K562 (cell line): ENCODE data around the gene SLC4A2. TPM values are rescaled to one million over a fixed set of nuclear protein-coding genes. Genes with fewer than 3 reads are reported as not detected.

ENCODE experiments used
- FOXK1 ChIP-seq: sonication (generic); formaldehyde crosslinking; IDR thresholded peaks from 2 replicates; pipeline ENCODE4 v1.8.0; 2022; ENCODE audit warnings: missing genetic modification reagents, mild to moderate bottlenecking, borderline replicate concordance
- FUS ChIP-seq: fragments of 200-400 bp; formaldehyde crosslinking; optimal IDR thresholded peaks from 2 replicates; pipeline ENCODE3; 2017; ENCODE audit warnings: low read depth, low read length
- SRSF1 ChIP-seq: fragments of 200-400 bp; formaldehyde crosslinking; IDR thresholded peaks from 2 replicates; pipeline ENCODE4 v1.6.1; 2017; ENCODE audit warnings: mild to moderate bottlenecking, low read depth, low read length, moderate library complexity
- ZNF354B ChIP-seq: fragments of 250-450 bp; sonication (Bioruptor Pico); IDR thresholded peaks from 2 replicates; pipeline ENCODE4 v1.4.0; 2020
- ZNF57 ChIP-seq: fragments of 450-650 bp; formaldehyde crosslinking; IDR thresholded peaks from 2 replicates; pipeline ENCODE4 v1.4.0; 2020; ENCODE audit warnings: mild to moderate bottlenecking, moderate library complexity
- polyA plus RNA-seq, 8 experiments: library from polyadenylated mRNA; depleted of rRNA in 4 of 8; stranded (reverse) in 5 of 8; unstranded in 3 of 8; fragments of >200 nt; fragmentation: Nextera tagmentation in 2 of 8; fragmentation: Illumina TruSeq in 1 of 8; extraction: Ambion mirVana in 2 of 8; extraction: Trizol in 1 of 8; gene quantifications; 2 replicates each; pipeline versions ENCODE4 v1.2.1 to v1.2.3, GENCODE V29; 2011 to 2014; ENCODE audit warnings: inconsistent platforms in 1 of 8, missing spikeins in 1 of 8
- total RNA-seq, 7 experiments: library from RNA; depleted of rRNA in 6 of 7; stranded (reverse); fragments of >200 nt in 6 of 7; fragmentation: Illumina TruSeq in 2 of 7; extraction: Trizol in 2 of 7; gene quantifications; 2 replicates each; pipeline versions ENCODE4 v1.2.1 to v1.2.3, GENCODE V29; 2011 to 2021; ENCODE audit warnings: low replicate concordance in 1 of 7
- TF ChIP-seq, protein P1 (sequence below): fragments of 250-450 bp; sonication (Bioruptor Pico); IDR thresholded peaks from 2 replicates; pipeline ENCODE4 v1.4.0; 2020
- TF ChIP-seq, protein P2 (sequence below): fragments of 450-650 bp; IDR thresholded peaks from 2 replicates; pipeline ENCODE4 v1.6.1; 2018; ENCODE audit warnings: mild to moderate bottlenecking, low read depth; ENCODE audit not compliant: partially characterized antibody
- TF ChIP-seq, protein P3 (sequence below), 2 experiments: fragments of 450-650 bp in 1 of 2; sonication (generic) in 1 of 2; formaldehyde crosslinking in 1 of 2; IDR thresholded peaks in 1 of 2; conservative IDR thresholded peaks in 1 of 2; 2 replicates each; pipeline versions ENCODE4 v1.6.1 to v1.8.1; 2016 to 2023; ENCODE audit warnings: mild to moderate bottlenecking in 2 of 2, moderate library complexity in 2 of 2, inconsistent platforms in 1 of 2, missing genetic modification reagents in 1 of 2
- TF ChIP-seq, protein P4 (sequence below): fragments of 450-650 bp; conservative IDR thresholded peaks from 2 replicates; pipeline ENCODE4 v1.6.1; 2016; ENCODE audit warnings: missing genetic modification characterization, low read depth, mild to moderate bottlenecking, missing compliant biosample characterization, moderate library complexity
- TF ChIP-seq, protein P5 (sequence below): fragments of 250-450 bp; sonication (Bioruptor Pico); IDR thresholded peaks from 2 replicates; pipeline ENCODE4 v1.8.0; 2021; ENCODE audit warnings: mild to moderate bottlenecking, moderate library complexity
- TF ChIP-seq, protein P6 (sequence below): sonication (generic); formaldehyde crosslinking; IDR thresholded peaks from 2 replicates; pipeline ENCODE4 v1.8.1; 2023; ENCODE audit warnings: mild to moderate bottlenecking, missing genetic modification reagents

Gene SLC4A2
- total and polyA plus RNA-seq, 9 of the 15 experiments (the other 6 are each of a cell fraction or from before 2014, with no cell fraction given), result 11.4 to 375 (median 130) TPM

DNA sequence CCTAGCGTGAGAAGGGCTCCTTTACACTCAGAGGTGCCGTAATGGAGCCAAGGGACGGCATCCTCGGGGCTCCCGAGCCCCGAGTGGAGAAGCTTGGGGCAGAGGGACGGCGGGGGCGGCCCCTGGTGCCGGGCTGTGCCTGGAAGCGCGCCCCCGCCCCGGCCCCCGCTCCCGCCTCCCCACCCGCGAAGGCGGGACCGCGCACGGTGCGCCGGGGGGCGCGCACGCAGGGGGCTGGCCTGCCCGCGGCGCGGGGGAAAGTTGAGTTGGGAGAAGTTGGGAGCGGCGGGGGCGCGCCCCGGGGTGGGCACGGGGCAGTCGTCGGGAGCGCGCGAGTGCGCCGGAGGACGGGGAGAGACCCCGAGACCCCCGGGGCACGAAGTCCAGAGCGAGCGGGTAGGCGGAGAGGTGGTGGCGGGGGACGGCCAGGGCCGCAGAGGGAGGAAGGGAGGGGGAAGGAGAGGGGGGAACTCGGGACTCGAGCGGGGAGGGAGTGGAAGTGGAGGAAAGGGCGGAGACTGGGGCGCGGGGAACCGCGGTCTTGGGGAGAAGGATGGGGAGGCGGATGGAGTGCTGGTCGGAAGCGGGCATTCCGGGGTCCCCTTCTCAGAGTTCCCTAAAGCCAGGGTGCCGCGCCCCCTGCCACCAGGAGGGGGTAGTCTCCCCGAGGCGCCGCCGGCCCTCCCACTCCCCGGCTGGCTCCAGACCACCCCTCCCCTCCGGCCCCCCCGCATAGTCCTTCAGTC is at the start of gene SLC4A2 (continued):
- TF ChIP-seq, protein P1, sequence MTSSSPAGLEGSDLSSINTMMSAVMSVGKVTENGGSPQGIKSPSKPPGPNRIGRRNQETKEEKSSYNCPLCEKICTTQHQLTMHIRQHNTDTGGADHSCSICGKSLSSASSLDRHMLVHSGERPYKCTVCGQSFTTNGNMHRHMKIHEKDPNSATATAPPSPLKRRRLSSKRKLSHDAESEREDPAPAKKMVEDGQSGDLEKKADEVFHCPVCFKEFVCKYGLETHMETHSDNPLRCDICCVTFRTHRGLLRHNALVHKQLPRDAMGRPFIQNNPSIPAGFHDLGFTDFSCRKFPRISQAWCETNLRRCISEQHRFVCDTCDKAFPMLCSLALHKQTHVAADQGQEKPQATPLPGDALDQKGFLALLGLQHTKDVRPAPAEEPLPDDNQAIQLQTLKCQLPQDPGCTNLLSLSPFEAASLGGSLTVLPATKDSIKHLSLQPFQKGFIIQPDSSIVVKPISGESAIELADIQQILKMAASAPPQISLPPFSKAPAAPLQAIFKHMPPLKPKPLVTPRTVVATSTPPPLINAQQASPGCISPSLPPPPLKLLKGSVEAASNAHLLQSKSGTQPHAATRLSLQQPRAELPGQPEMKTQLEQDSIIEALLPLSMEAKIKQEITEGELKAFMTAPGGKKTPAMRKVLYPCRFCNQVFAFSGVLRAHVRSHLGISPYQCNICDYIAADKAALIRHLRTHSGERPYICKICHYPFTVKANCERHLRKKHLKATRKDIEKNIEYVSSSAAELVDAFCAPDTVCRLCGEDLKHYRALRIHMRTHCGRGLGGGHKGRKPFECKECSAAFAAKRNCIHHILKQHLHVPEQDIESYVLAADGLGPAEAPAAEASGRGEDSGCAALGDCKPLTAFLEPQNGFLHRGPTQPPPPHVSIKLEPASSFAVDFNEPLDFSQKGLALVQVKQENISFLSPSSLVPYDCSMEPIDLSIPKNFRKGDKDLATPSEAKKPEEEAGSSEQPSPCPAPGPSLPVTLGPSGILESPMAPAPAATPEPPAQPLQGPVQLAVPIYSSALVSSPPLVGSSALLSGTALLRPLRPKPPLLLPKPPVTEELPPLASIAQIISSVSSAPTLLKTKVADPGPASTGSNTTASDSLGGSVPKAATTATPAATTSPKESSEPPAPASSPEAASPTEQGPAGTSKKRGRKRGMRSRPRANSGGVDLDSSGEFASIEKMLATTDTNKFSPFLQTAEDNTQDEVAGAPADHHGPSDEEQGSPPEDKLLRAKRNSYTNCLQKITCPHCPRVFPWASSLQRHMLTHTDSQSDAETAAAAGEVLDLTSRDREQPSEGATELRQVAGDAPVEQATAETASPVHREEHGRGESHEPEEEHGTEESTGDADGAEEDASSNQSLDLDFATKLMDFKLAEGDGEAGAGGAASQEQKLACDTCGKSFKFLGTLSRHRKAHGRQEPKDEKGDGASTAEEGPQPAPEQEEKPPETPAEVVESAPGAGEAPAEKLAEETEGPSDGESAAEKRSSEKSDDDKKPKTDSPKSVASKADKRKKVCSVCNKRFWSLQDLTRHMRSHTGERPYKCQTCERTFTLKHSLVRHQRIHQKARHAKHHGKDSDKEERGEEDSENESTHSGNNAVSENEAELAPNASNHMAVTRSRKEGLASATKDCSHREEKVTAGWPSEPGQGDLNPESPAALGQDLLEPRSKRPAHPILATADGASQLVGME (CRISPR knock-in tag), result no peak
- TF ChIP-seq, protein P2, sequence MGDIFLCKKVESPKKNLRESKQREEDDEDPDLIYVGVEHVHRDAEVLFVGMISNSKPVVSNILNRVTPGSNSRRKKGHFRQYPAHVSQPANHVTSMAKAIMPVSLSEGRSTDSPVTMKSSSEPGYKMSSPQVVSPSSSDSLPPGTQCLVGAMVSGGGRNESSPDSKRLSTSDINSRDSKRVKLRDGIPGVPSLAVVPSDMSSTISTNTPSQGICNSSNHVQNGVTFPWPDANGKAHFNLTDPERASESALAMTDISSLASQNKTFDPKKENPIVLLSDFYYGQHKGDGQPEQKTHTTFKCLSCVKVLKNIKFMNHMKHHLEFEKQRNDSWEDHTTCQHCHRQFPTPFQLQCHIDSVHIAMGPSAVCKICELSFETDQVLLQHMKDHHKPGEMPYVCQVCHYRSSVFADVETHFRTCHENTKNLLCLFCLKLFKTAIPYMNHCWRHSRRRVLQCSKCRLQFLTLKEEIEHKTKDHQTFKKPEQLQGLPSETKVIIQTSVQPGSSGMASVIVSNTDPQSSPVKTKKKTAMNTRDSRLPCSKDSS, result no peak
- TF ChIP-seq, protein P3, sequence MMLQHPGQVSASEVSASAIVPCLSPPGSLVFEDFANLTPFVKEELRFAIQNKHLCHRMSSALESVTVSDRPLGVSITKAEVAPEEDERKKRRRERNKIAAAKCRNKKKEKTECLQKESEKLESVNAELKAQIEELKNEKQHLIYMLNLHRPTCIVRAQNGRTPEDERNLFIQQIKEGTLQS (IDR thresholded peaks at IDR 0.05), result no peak
- TF ChIP-seq, protein P3 (CRISPR knock-in tag; conservative IDR thresholded peaks at IDR 0.05), result no peak; the same call in 1 of the 2 replicates
- TF ChIP-seq ZNF354B (CRISPR knock-in tag), result no peak
- no peak for TF ChIP-seq ZNF57 (CRISPR knock-in tag)
- TF ChIP-seq, protein P4, sequence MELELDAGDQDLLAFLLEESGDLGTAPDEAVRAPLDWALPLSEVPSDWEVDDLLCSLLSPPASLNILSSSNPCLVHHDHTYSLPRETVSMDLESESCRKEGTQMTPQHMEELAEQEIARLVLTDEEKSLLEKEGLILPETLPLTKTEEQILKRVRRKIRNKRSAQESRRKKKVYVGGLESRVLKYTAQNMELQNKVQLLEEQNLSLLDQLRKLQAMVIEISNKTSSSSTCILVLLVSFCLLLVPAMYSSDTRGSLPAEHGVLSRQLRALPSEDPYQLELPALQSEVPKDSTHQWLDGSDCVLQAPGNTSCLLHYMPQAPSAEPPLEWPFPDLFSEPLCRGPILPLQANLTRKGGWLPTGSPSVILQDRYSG (tag), result no peak
- TF ChIP-seq FOXK1 (CRISPR knock-in tag), result no peak
- no peak for TF ChIP-seq FUS
- TF ChIP-seq, protein P5, sequence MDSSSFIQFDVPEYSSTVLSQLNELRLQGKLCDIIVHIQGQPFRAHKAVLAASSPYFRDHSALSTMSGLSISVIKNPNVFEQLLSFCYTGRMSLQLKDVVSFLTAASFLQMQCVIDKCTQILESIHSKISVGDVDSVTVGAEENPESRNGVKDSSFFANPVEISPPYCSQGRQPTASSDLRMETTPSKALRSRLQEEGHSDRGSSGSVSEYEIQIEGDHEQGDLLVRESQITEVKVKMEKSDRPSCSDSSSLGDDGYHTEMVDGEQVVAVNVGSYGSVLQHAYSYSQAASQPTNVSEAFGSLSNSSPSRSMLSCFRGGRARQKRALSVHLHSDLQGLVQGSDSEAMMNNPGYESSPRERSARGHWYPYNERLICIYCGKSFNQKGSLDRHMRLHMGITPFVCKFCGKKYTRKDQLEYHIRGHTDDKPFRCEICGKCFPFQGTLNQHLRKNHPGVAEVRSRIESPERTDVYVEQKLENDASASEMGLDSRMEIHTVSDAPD (CRISPR knock-in tag), result no peak
- TF ChIP-seq, protein P6, sequence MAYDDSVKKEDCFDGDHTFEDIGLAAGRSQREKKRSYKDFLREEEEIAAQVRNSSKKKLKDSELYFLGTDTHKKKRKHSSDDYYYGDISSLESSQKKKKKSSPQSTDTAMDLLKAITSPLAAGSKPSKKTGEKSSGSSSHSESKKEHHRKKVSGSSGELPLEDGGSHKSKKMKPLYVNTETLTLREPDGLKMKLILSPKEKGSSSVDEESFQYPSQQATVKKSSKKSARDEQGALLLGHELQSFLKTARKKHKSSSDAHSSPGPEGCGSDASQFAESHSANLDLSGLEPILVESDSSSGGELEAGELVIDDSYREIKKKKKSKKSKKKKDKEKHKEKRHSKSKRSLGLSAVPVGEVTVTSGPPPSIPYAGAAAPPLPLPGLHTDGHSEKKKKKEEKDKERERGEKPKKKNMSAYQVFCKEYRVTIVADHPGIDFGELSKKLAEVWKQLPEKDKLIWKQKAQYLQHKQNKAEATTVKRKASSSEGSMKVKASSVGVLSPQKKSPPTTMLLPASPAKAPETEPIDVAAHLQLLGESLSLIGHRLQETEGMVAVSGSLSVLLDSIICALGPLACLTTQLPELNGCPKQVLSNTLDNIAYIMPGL, result no peak
- TF ChIP-seq SRSF1, result no peak
